Nucleus accumbens (tissue), 56 donors: ENCODE results near the gene CIDEA.
"Not testable (repeated sequence)": the region's sequence is repeated elsewhere in the genome, so short reads cannot be mapped to it uniquely, and the experiment has no call there.

ENCODE experiments used
- DNase-seq, 56 donors: peaks; one replicate each; lab custom pipeline; 2025; lab: John Stamatoyannopoulos, UW

Gene CIDEA, protein sequence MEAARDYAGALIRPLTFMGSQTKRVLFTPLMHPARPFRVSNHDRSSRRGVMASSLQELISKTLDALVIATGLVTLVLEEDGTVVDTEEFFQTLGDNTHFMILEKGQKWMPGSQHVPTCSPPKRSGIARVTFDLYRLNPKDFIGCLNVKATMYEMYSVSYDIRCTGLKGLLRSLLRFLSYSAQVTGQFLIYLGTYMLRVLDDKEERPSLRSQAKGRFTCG

DNA sequence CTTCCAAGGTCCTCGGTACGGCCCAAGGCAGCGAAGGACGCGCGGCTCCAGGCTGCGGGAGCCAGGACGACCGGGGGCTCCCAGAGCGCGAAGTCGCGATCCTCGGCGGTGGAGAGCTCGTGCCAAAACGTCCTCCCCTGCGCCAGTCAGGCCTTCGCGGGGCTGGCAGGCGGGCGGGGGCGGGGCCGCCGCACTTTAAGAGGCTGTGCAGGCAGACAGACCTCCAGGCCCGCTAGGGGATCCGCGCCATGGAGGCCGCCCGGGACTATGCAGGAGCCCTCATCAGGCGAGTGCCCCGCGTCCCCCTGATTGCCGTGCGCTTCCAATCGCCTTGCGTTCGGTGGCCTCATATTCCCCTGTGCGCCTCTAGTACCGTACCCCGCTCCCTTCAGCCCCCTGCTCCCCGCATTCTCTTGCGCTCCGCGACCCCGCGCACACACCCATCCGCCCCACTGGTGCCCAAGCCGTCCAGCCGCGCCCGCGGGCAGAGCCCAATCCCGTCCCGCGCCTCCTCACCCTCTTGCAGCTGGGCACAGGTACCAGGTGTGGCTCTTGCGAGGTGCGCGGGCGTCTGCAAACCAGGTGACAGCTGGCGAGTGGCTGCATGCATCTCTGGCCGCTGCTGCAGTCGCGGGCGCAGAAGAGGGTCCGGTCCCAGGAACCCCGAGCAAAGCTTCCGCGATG lies at the start of gene CIDEA:
CIDEA (plus strand) TSS at position 226 of the 684 bp plus-strand sequence; CDS start at position 249, 23 bp downstream.
- peak in 2 of 56 donors; percentile 6 to 13 for DNase-seq

DNA sequence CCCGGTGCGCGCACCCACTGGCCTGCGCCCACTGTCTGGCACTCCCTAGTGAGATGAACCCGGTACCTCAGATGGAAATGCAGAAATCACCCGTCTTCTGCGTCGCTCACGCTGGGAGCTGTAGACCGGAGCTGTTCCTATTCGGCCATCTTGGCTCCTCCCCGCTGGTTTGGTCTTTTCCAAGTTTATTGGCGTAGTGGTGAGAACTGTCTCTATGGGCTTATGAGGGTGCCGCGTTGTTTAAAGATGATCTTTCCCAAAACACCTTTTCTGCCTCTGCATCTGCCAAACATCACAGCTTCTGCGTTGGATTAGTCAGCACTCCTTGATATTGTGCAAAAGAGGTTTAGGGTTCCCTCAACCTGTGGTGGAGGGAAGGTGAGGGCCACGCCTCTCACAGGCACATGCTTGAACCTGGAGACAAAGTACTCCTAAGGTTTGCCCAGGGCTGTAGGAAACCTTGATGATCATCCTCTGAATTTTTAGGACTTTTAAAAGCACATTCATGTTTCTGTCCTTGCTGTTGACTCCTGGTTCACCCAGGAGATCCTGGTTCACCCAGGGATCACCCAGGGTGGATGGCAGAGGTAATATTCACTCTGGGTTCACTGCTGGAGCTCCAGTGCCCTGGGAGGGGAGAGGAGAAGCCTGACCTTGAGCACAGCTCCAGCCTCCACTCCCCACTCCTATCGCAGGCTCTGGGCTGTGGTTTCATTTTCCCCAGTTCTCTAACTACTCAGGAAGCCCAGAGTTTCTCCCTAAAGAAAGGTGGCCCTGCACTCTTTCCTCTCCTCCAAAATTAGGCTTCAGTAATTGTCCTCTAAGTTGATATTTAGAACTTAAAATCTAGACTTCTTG lies 45.6 kb upstream of the CIDEA start:
- not testable (repeated sequence) for DNase-seq

DNA sequence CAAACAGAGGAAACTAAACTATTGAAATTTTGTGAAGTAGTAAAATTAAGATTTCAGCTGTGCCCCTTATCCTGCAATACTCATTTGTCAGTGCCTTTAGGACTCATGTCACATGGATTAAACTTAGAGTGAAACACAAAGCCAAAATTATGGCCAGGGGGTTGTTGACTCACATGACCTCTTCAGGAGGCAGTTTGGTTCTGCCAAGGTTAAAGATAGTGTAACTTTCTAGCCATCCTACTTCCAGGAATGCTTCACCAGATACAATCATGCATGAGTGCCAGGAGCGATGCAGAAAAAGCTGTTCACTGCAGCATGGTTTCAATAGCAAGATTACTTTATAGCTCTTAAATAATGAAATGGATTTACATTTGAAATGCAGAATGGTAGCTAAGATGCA lies 41.9 kb upstream of the CIDEA start:
- not testable (repeated sequence) for DNase-seq

DNA sequence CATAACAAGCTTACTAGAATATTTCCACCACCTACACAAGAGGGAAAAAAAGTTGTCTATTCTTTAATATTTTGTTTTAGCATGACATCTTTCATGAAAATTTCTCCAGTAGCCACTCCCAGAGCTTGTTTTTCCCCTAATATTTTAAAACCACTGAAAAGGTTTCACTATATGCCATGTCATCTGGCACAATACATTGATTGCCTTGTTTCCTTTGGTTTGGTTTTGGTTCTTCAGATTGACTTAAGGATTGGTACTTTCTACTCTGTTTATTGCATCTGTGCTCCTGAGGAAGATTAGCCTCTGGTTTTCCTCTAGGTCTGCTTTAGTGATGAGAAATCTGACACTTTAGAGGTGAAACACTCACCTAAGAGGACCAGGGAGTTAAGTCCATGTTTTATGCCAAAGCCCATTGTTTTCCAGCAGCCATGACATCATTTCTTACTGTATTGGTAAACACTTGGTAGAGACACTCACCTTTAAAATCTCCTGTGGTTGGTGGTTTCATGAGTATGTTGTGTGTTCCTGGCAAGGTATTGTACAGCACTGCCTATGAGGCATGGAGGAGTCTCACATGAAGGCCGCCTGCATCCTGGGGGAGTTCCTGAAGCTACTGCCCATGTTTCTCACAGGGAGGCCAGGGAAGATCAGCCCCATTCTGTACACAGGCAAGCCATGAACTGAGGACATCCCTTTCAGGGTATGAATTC lies 39.7 kb upstream of the CIDEA start:
- DNase-seq = not testable (repeated sequence)

DNA sequence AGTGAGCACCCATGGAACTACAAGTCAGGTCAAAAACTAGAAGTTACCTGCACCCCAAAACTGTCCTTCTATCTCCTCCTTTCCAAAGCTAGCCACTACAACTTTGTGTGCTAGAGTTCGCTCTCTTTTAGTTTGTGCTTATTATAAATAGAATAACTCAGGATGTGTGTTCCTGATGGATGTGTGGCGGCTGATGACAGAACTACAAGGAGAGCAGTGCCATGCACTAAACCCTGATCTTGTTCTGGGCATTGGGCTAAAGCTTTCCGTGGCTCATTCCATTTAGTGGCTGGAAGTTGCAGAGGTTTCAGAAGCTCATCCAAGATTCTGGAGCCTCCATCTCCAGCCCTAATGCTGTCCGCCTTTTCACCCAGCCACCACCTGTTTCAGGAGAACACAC lies 37.7 kb upstream of the CIDEA start:
- not testable (repeated sequence) for DNase-seq

DNA sequence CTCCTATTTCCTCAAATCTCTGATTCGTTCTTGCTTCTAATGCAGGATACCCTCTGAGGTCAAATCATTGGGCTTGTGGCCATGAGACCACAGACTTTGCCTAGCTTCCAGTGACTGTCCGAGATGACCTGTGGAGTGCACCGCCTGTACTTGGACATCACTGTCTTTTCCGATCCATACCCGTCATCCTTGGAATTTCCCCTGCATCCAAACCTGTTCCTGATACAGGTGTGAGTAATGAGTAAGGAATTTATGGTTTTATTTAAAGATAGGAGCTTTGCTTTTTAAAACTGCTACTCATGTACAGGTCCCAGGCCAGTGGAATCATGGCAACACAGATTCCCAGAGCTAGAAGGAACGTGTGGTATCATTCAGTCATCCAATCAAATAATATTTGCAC lies 35.6 kb upstream of the CIDEA start:
- DNase-seq = not testable (repeated sequence)

DNA sequence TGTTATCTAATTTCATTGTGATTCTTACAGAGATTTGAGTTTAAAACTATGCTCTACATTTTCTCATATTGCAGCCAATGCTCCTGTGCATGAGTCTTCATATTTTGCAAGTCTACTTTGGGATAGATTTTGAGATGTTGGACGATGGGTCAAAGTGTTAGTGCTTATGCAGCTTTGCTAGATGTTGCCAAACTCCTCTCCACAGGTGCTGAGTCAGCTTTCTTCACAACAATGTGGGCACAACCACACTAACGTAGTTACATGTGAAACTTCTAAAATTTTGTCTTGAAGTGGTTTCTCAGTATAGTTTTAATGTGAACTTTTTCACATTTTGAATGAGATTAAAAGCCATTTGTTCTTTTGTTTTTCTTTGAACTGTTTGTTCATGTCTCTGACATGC lies 32.1 kb upstream of the CIDEA start:
- not testable (repeated sequence) for DNase-seq

DNA sequence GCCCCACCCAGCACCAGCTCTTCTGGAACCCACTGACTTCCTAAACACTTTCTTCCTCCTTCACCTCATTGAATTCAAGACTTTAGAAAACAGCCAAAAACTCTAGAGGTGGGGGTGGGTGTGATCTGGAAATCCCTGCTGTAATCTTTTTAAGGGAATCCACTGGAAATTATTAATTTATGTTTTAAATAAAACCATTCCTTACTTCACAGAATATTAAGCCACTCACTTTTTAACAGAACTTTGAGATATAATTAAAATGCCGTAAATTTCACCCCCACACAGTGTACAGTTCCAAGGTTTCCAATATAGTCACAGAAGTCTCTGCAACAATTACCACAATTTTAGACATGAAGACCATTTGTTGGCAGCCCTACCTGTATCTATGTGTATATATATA lies 30.8 kb upstream of the CIDEA start:
- not testable (repeated sequence) for DNase-seq

DNA sequence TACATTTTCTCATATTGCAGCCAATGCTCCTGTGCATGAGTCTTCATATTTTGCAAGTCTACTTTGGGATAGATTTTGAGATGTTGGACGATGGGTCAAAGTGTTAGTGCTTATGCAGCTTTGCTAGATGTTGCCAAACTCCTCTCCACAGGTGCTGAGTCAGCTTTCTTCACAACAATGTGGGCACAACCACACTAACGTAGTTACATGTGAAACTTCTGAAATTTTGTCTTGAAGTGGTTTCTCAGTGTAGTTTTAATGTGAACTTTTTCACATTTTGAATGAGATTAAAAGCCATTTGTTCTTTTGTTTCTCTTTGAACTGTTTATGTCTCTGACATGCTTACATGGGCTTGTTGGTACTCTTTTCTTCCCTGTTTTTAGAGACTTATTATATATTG lies 27.4 kb upstream of the CIDEA start:
- not testable (repeated sequence) for DNase-seq

DNA sequence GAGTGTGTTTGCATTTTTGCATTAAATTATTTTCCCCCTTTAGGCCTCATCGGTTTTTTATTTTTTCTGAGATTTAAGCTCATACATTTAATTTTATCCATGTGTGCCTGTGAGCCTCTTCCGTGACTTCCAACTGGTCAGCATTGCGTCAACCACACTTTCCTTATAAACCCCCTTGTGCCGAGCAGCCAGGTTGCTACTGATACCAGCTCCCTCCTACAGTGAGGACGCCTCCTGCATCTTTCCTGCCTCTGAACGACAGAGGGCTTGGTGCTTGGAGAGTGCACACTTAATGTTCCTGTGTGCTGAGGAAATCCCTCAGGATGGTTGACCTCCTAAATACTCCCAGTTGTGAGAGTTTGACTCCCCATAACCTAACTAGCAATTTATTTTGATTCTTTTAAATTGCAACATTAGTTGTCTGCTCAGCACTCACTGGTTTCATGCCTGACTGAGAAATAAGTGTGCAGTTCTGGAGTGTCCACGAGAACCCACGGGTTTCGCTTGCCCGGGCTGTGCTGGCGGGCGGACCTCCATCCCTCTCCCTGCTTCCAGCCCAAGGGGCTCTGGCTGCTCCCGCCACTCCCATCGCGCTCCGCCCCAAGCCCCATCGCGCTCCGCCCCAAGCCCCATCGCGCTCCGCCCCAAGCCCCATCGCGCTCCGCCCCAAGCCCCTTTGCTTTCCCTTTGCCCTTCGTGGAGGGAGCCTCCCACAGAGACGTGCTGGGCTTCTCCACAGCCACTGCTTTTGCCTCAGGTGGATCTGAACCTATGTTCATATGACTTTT lies 26.6 kb upstream of the CIDEA start:
- not testable (repeated sequence) for DNase-seq

DNA sequence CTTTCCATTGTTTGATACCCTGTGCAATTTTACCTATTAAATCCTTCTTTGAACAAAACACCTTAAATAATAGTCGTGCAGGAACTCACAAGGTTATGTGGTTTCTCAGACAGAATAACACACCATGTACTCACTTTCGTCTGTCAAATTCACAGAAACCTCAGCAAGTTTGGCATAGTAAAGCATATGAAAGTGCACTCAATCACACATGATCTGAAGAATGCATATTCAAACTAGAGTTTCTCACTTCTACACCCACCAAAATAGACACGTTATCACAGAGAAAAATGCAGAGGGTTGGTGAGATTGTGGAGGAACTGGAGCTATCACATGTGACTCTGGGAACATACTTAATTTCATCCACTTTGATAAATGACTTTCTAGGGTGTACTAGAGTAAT lies 25.9 kb upstream of the CIDEA start:
- DNase-seq = not testable (repeated sequence)

DNA sequence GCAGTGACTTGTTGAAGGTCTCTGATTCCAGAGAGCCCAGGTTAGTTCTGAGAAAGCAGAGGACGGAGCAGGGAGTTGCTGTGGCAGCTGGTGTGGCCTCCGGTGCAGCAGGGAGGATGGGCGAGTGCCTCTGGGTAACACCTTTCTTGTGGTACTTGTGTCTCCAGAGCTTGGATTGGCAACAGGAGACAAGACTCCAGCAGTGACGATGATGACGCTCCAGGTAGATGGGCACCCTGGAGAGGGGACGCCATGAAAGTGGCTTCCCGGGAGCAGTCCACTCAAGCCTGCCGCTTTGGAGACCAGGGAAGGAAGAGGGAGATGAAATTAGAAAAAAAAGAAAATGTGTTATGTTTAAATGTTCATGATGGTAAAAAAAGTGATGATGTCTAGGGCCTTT lies 23.6 kb upstream of the CIDEA start:
- DNase-seq = not testable (repeated sequence)

DNA sequence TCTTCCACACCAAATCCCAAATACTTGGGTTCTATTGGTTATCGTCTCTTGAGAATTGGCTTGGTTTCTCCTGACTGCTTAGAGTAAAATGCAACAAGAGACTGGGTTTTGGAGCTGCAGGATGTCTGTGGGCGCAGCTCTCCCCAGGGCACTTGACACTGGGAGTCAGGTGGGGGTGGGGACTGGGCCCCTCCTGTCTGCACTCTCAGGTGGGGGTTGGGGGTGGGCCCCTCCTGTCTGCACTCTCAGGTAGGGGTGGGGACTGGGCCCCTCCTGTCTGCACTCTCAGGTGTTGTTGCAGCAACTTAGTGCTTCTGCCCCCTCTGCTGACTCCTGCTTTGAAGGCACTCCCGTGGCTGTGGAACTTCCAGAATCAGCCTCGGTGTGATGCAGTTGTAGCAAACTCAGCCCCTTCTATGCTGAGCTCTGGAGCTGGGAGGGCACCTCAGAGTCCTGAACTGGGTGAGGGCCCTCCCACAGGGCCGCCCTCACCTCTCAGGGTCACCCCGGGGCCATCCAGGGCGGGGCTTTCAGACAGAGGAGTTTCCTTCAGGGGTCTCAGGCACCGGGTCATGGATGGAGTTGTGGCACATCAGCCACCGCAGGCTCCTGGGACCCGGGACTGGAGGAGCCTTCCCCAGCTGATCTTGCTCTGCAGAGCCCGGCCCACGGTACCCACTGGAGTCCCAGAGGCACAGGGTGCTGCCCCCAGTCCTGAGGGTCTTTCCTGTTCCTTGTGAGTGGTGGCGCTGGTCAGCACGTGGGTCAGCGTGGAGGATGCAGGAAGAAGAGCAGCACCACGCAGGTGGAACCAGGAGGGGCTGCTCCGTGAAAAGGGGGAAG lies 22.9 kb upstream of the CIDEA start:
- DNase-seq = no peak

DNA sequence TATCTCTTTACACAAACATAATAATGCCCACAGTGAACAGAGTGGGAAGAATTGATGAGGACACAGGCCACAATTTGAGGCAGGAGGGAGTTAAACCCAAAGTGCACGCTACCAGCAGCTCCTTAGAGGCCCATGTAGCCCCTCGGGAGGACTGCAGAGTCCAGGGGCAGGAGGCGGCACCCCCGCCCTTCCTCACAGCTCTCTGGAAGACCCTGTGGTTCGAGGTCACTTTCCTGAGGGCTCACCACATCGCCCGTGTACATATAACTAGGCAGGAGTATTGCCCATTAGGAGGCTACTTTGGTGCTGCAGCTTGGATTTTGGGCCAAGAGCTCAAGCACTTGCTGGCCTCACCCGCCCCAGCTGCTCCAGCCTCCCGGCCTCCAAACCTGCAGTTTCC lies 22.2 kb upstream of the CIDEA start:
- no peak for DNase-seq

DNA sequence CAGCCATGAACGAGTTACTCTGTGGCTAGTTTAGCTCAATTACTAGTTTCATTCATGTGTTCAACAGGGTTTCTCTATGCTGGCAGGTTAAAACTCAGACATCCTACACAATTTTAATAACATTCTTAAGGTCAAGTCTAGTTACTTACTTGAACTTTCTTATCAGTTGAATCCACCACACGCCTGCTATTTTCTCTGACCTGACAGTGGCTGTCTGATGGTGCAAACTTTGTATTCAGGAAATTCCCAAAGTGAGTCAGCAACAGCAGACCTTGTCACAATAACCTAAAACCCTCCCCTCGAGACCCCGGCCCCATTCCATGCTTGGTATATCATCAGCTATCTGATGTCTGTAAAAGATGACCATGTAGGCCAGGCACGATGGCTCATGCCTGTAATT lies 20.8 kb upstream of the CIDEA start:
- no peak for DNase-seq

DNA sequence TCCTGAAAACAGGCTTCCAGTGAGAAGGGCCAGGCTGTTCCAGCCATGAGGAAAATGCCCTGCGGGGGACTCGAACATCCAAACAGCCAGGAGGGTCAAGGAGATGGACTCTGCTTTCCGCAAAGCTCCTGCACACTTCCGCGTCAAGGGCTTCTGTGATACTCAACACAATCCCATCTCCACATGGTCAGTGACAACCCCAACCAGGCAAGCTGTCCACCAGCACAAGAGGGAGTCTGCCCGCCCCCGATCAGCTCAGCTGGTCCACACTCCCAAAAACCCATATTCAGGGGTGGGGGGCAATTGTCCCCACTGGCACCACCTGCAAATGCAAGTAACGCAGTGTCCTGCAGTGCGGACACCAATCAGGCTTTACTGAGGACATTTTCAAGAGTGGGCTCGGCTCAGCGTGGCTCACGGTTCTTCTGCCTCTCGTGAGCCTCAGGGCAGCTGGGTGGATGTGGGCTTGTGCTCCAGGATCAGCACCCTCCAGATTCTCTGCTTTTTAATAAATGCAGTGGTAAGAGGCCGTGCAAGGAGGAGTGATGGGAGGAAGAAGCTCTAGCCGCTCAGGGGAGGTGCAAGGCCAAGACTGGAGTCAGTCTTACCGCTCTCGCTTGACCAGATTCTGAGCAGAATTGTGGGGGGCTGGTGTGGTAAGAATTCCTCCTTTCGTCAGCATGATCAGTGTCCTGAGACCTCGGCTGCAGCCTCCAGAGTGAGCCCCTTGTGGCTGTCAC lies 19.5 kb upstream of the CIDEA start:
- DNase-seq = no peak

DNA sequence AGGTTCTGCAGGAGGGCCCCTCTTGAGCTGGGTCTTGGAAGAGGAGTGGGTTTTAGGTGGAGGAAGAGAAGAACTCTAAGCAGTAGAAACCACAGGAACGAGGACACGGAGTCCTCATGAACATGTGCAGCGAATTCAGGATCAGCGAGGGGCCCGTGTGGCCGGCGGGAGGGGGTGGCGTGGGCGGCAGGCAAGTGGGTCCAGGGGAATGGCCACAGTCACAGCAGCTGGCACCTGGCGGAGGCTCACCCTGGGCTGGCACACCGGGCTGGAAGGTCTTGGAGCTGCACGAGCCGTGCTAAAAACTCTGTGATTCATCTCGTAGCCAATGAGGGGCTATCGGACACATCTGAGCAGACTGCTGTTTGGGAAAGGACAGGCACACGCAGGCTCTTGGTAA lies 18.0 kb upstream of the CIDEA start:
- no peak for DNase-seq
